GM10266 (cell line): Measurements from ENCODE around the gene MEPCE.
"Not testable (repeated sequence)": the region's sequence is repeated elsewhere in the genome, so short reads cannot be mapped to it uniquely, and the experiment has no call there.

Source experiments
- DNase-seq: peaks from one replicate; pipeline ENCODE4 v3.0.0; 2012; ENCODE audit errors: extremely low spot score
- CTCF ChIP-seq: IDR thresholded peaks from 2 replicates; pipeline ENCODE4 v1.5.1; 2012; ENCODE audit warnings: mild to moderate bottlenecking, low read depth; ENCODE audit not compliant: control insufficient read depth, insufficient read depth; ENCODE audit errors: missing control alignments

MEPCE gene

GRCh38 chr7:100446040-100446439, 16.4 kb downstream of the MEPCE start:
- TF ChIP-seq CTCF: no peak
- no peak for DNase-seq

GRCh38 chr7:100447363-100447762, 17.7 kb downstream of the MEPCE start:
- not testable (repeated sequence) for DNase-seq

GRCh38 chr7:100449190-100449795, 19.7 kb downstream of the MEPCE start:
- TF ChIP-seq CTCF: no peak
- DNase-seq: no peak

- DNase-seq: no peak
- TF ChIP-seq CTCF: no peak
These were observed 22.9 kb downstream of the MEPCE start for GRCh38 chr7:100452513-100452912.

- not testable (repeated sequence) for DNase-seq
These were observed 24.2 kb downstream of the MEPCE start for GRCh38 chr7:100453854-100454253.

GRCh38 chr7:100455206-100455605, 25.6 kb downstream of the MEPCE start:
- DNase-seq: no peak
- no peak for TF ChIP-seq CTCF

GRCh38 chr7:100456562-100456961, 26.9 kb downstream of the MEPCE start:
- TF ChIP-seq CTCF: no peak
- DNase-seq: no peak

GRCh38 chr7:100457033-100457432, 27.4 kb downstream of the MEPCE start:
- DNase-seq: no peak
- no peak for TF ChIP-seq CTCF
